HUES48 (cell line): Measurements from ENCODE around the gene HOXB4.
A peak's percentile ranks its signal among the peaks of the same experiment; 100 is the strongest.

ENCODE experiments used
- H3K27ac ChIP-seq: one replicate; pipeline ENCODE4 v1.7.0; 2013; ENCODE audit warnings: low read depth, low read length, inconsistent platforms
- H3K27me3 ChIP-seq: 2 replicates; pipeline ENCODE4 v1.6.1; 2013; ENCODE audit warnings: mild to moderate bottlenecking, low read length; ENCODE audit not compliant: control insufficient read depth, insufficient read depth
- H3K36me3 ChIP-seq: 2 replicates; pipeline ENCODE4 v1.6.1; 2013; ENCODE audit warnings: low read length; ENCODE audit not compliant: control insufficient read depth, insufficient read depth
- H3K4me1 ChIP-seq: 2 replicates; pipeline ENCODE4 v1.6.1; 2013; ENCODE audit warnings: mild to moderate bottlenecking, low read length; ENCODE audit not compliant: control insufficient read depth, insufficient read depth
- H3K4me3 ChIP-seq: 2 replicates; pipeline ENCODE4 v1.5.1; 2013; ENCODE audit warnings: mild to moderate bottlenecking, low read depth, low read length
- H3K9ac ChIP-seq: 2 replicates; pipeline ENCODE4 v1.6.1; 2013; ENCODE audit warnings: mild to moderate bottlenecking, low read depth, low read length, moderate library complexity
- H3K9me3 ChIP-seq: 2 replicates; pipeline ENCODE4 v1.6.1; 2013; ENCODE audit warnings: low read length; ENCODE audit not compliant: control insufficient read depth, insufficient read depth

HOXB4 gene

DNA sequence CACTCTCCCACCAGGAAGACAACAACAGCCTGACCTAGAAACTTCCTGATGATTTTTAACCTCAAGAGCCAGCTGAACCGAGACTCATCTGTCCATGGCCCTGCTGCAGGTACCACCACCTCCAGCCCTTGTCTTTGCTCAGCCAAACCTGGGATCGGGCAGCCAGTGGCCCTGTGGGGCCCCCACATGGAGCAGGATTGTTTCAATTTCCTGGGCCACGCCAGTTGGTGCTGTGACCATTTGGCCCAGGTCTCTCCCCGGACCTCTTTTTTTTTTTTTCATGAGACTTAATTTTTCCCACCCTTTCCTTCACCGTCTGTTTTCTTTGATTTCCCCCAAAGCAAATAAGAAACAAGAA is 25.0 kb downstream of the HOXB4 start:
- Histone ChIP-seq H3K4me3 (no peak overlapping the region), H3K36me3 (no peaks in the 10 kb centered on the region), H3K4me1 (peaks cover 28% of the 10 kb centered on the region), H3K9ac (no peak overlapping the region), H3K9me3 (no peaks in the 10 kb centered on the region), H3K27me3 (peaks cover 100% of the 10 kb centered on the region), H3K27ac (no peak overlapping the region)

DNA sequence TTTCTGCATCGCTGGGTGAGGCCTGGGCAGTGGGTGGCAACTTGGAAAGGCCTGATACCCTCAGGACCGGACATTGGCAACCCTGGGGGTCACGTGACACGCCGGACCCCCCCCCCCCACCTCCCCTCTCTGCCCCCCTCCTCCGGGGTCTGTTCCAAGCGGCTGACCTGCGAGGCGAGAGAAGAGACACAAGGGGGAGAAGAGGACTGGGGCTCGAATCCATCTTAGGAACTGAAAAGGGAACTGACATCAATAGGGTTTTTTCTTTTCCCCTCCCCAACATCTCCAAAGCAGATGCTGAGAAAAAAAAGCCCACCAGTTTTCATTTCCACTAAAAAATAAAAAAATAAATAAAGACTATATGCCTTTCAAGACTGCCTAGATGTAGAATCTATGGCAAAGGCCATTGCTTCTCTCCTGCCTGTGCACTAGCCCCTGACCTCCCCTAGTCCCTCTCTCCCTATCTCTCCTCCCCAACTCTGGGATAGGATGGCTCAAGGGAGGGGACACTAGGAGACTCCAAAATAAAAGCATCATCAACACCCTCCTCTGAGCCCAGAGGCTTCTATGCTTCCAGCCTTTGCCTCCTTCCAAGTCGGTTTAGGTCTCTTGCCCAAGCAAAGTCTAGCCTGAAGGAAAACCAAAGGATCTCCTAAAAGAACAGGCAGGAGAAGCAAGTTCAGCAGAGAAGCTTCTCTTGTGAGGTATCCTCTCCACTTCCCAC is 25.5 kb downstream of the HOXB4 start:
- H3K4me1 ChIP-seq = peaks cover 33% of the 10 kb centered on the region
- peaks cover 100% of the 10 kb centered on the region for H3K27me3 ChIP-seq
- no peak overlapping the region for H3K9ac ChIP-seq
- no peak overlapping the region for H3K4me3 ChIP-seq
- no peaks in the 10 kb centered on the region for H3K36me3 ChIP-seq
- no peaks in the 10 kb centered on the region for H3K9me3 ChIP-seq
- no peak overlapping the region for H3K27ac ChIP-seq

DNA sequence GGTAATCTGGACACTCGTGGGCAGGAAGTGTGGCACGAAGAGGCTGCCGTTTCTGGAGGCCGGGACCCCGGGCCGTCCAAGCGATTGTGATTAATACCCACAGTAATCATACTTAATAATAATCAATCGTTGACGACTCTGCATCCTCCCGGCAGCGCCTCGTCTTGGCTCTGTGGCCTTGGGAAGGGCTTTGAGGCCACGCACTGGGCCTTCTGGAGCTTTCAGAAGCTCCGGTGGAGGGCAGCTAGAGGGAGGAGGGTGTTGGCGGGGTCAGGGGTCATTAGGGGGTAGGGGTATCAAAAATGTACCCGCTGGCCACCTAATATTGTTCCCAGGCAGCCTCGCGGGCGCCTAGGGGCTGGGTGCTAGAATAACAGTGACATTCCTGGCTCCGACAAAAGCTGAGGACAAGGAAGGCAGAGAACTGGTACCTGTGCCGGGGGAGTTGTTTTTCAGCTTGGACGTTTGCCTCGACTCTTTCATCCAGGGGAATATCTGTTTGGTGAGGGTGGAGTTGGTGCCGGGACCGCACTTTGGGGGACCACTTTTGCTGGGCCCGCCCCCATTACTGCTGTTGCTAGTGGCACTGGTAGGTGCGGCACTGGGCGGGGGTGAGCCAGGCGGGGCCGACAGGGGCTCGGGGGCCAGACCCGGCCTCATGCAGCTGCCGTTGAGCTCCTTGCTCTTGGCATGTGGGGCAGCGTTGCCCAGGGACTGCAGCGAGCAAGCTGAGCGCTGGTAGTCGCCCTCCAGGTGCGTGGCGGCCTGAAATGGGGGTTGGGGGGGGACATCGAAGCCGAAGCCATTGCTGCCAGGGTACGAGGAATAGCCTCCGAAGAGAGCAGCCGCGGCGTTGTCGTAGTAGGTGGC is 26.3 kb downstream of the HOXB4 start:
- peaks cover 41% of the 10 kb centered on the region for H3K4me1 ChIP-seq
- no peak overlapping the region for H3K27ac ChIP-seq
- H3K27me3 ChIP-seq = peaks cover 100% of the 10 kb centered on the region

DNA sequence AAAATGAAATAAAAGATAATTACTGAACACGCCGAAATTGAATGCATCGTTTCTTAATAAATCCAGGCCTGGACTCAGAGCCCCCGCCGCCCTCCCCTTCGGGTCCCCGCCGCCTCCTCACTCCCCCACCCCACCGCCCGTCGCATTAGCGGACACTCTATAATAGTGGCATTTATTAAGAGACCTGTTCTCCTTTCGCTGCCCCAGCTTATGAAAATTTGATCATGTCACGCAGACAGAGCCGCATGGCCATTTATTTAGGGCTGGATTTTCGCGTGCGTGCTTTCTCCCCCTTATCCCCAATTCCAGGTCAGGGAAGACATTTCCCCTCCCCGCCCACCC is 27.0 kb downstream of the HOXB4 start:
- Histone ChIP-seq H3K9ac (no peak overlapping the region), H3K36me3 (no peaks in the 10 kb centered on the region), H3K27me3 (peaks cover 100% of the 10 kb centered on the region), H3K27ac (no peak overlapping the region), H3K4me1 (peaks cover 46% of the 10 kb centered on the region), H3K4me3 (no peak overlapping the region), H3K9me3 (no peaks in the 10 kb centered on the region)

More for the DNA sequence above, 26.3 kb downstream of the HOXB4 start:
- no peak overlapping the region for H3K4me3 ChIP-seq
- H3K36me3 ChIP-seq = no peaks in the 10 kb centered on the region
- no peak overlapping the region for H3K9ac ChIP-seq
- H3K9me3 ChIP-seq = no peaks in the 10 kb centered on the region

DNA sequence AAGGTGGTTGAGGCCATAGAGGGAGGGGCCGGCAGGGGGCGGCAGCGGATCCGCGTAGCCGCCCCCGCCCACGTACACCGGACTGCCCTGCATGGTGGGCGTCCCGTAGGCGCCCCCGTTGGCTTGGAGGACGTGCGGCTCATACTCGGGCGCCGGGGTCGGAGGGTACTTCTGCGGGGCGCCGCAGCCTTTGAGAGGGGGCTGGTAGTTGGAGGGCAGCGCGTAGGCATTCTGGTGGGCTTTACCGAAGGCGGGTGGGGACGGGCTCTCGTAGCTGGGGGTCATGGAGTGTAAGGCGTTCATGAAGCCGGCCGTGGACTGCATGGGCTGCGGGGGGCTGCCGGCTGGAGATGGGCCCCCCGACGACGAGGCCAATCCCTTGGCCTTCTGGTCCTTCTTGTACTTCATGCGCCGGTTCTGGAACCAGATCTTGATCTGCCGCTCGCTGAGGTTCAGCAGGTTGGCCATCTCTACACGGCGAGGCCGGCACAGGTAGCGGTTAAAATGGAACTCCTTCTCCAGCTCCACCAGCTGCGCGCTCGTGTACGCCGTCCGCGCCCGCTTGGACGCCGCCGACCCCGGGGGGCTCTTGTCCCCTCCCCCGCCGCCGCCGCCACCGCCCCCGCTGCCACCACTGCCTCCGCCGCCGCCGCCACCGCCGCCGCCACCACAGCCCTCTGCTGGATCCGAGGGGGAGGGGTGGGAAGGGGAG is 27.5 kb downstream of the HOXB4 start:
- Histone ChIP-seq H3K9me3 (no peaks in the 10 kb centered on the region), H3K27ac (no peak overlapping the region), H3K4me3 (0 out of 2 replicates have a peak overlapping the region, but pooled peaks have one; percentile 19), H3K36me3 (no peaks in the 10 kb centered on the region), H3K27me3 (peaks cover 100% of the 10 kb centered on the region), H3K4me1 (peaks cover 46% of the 10 kb centered on the region), H3K9ac (no peak overlapping the region)

DNA sequence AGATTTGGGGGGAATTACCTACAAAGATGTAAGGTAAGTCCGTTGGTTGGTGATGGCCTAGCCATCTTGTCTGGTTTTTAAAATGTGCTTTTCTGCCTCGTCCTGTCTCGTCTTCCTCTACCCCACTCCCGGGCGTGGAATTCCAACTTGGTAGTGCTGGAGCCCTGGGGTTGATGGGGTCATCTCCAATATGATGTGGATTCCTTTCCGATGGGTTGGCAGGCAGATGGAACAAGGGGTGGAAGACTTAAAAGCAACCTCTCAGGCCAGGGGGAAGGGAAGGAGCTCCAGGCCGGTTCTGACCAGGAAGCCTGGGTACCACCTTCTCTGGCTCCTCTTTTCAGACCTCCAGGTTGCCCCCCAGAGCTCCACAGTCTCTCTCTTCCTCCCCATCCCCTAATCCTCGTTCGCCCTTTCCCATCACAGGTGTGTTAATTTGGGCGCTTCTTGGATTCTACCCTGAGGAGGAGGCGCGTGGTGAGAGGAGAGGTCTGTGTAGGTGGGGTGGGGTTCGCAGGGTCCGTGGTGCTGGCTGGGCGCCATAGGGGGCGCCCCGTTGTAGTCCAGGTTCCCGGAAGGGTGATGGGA is 28.1 kb downstream of the HOXB4 start:
- H3K9me3 ChIP-seq = no peaks in the 10 kb centered on the region
- no peaks in the 10 kb centered on the region for H3K36me3 ChIP-seq
- no peak overlapping the region for H3K9ac ChIP-seq
- H3K27ac ChIP-seq = no peak overlapping the region
- 0 out of 2 replicates have a peak overlapping the region, but pooled peaks have one; percentile 19 for H3K4me3 ChIP-seq
- peaks cover 46% of the 10 kb centered on the region for H3K4me1 ChIP-seq
- peaks cover 100% of the 10 kb centered on the region for H3K27me3 ChIP-seq

DNA sequence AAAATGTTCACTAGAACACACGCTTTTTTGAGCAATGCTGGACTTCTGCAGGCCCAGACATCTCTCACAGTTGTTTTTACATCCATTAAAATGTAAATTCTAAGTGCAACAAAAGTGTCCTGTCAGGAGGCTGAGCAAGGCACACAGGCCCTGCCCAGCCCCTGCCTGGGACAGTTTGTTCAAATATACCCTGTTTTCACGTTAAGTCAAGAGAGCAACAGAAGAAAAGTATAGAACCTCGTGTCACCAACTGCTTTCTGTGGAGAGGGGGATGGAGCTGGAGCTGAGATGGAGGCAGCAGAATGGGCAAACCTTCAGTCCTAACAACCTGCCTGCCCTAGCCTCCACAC is 28.9 kb downstream of the HOXB4 start:
- Histone ChIP-seq H3K4me3 (no peak overlapping the region), H3K27me3 (peaks cover 100% of the 10 kb centered on the region)

DNA sequence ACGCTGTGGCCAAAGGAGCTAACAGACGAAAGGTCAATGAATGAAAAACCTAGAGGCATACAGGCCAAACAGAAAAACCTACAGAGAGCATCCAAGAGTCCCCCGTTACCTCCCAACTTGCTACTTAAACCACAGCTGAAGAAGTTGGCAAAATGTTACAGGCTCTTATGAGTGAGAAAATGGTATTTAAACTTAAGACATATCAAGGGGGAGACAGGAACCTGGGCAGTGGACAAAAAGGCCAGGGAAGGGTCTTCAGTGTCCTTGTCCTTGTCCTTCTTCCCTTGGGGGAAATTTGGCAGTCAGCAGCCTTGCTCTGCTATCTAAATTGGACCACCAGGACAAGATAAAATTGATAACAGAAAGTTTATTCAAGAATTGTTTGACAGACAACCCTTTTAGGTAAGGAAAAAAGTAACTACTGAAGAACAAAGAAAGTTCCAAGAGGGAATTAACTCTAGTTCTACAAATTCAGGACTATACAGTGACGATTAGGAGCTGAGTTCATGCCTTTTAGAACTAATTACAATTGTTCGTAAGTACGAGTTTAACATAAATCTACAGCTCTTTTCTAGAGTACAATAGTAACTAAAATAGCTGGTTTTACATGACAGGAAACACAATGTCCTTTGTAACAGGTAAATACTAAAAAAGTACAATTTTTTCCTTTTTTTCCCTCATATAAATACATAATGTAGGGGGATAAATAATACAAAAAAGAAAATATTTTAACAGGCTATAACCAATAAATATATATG is 29.4 kb downstream of the HOXB4 start:
- Histone ChIP-seq H3K27me3 (peaks cover 100% of the 10 kb centered on the region), H3K27ac (no peak overlapping the region), H3K9ac (no peak overlapping the region), H3K36me3 (no peaks in the 10 kb centered on the region), H3K9me3 (no peaks in the 10 kb centered on the region), H3K4me3 (no peak overlapping the region), H3K4me1 (peaks cover 42% of the 10 kb centered on the region)

More for the DNA sequence above, 28.9 kb downstream of the HOXB4 start:
- Histone ChIP-seq H3K36me3 (no peaks in the 10 kb centered on the region), H3K4me1 (peaks cover 42% of the 10 kb centered on the region), H3K27ac (no peak overlapping the region), H3K9ac (no peak overlapping the region), H3K9me3 (no peaks in the 10 kb centered on the region)

DNA sequence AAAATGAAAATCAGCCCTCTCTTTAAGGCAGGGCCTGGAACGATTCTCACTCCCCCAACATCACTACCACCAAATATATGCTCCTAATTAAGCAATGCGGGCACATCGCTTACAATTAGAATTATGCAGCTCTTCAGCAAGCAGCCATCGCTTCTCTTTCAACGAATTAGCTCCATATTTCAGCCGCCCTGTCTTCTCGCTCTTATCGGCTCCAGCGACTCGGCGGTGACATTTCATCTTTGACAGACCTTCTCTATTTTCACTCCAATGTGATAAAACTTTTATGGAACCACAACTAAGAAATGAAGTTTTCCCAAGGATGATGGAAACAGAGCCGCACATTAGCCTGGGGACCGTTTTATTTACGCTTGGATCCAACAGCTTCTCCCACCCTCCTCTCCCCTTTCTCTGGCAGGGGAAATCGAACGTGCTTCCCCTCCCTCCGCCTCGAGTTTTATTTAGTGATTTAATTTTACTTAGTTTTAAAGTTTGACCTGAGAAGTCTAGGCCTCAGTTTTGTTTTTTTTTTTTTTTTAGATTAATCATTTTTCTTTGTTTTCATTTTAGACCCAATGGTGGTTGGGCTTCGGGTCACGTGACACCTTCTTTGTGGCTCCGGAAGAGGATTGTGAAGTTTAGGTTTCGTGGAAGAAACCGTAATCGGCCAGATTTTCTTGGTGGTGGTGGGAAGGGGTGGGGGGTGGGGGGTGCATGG is 30.2 kb downstream of the HOXB4 start:
- peaks cover 43% of the 10 kb centered on the region for H3K4me1 ChIP-seq
- H3K36me3 ChIP-seq = no peaks in the 10 kb centered on the region
- H3K9ac ChIP-seq = no peak overlapping the region
- H3K27ac ChIP-seq = no peak overlapping the region
- H3K4me3 ChIP-seq = peak overlapping the region; percentile 36
- peaks cover 100% of the 10 kb centered on the region for H3K27me3 ChIP-seq
- H3K9me3 ChIP-seq = no peaks in the 10 kb centered on the region
